GM18868 (cell line): ENCODE measurements around the gene GRIK4.
"Not testable (repeated sequence)": the region's sequence is repeated elsewhere in the genome, so short reads cannot be mapped to it uniquely, and the experiment has no call there.

Source experiments
- ATAC-seq: cut with Tn5 transposase; IDR thresholded peaks from one replicate; pipeline ENCODE4 v1.9.1; 2021; ENCODE audit warnings: mild to moderate bottlenecking, moderate library complexity; ENCODE audit not compliant: unreplicated experiment

Gene GRIK4

DNA sequence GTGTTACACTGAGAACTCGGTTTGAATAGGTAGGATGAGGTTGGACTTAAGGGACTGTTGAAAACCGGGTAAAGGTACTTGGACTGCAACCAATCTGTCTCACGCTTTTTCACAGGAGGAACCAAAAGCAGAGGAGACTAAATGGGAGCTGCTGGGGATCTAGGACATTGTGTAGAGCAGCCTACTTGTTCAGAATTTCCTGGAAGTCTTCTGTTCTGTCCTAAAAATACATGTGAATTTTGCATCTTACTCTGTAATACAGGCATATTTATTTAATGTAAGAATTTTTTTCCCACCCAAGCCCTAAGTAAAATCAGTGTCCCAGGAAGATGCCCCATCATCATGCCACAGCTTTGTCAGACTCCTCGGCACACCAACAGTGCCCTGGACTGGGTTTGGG, 460.3 kb downstream of the GRIK4 start:
- no peak for ATAC-seq

DNA sequence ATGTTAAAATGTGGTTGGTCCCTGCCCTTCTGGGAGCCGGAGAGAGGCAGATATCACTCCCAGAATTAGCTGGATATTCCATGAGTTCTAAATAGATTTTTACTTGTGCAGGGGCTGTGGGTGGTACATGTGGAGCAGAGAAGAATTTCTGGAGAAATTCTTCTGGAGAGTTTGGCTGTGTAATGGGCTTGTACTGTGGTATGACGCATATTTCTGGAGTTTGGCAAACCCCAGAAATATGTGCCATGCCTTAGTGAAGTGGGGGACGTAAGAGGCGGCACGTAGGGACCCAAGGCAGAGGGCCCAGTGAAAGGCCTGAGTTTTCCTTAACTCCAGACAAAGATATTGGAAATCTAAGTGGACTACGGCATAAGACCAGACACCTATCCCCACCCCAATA, 461.1 kb downstream of the GRIK4 start:
- ATAC-seq: no peak

DNA sequence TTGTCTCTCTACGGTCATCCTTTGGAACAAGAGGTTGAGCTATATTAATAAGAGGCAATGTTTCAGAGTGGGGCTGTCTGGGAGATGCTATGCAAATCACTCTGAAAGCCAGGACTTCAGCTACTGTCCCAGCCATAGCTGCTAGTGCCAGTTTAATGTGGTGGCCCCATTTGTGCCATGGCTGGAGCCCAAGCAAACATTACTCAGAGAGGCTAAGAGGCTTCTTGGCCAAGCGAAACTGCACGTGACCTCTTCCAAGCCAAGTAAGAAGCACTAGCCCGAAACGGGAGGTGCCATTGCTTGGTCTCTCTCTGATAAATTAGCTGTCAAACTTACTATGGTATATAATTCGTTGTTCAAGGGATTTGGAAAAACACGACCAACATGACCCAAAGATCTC, 462.0 kb downstream of the GRIK4 start:
- no peak for ATAC-seq

DNA sequence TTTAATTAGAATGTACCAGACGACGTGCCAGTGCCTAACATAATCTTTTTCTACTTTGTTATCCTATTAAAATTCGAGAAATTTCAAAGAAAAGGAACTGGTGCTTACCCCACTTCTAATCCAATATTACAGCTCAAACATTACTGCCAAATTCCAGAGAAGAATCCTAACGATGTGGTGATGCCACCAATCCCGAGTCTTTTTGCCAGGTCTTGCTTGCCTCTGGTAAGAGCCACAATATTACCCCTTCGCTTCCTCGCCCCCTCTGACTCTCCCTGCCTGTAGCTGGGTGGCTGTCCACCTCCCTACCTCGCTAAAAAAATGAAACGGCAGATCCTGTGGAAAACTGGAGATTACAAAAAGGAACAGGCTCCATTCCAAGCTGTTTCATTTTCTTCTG, 462.9 kb downstream of the GRIK4 start:
- no peak for ATAC-seq

DNA sequence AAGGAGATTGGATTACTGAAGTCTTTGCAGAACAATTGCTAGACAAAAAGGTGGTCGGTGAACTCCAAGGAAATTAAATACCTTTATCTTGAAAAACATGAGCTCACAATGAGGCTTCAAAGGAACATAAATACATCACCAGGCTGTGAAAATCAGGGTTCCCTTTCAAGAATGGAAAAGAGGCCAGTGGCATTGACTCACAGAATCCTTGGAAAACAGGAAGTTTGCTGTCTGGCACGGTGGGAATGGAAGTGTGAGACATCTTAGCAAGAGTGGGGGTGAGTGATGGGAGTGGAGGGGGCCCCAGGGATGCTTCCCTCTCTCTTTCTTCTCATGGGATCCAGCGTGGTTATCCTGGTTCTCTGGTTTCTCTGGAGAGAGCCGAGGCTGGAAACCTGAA, 463.4 kb downstream of the GRIK4 start:
- no peak for ATAC-seq

DNA sequence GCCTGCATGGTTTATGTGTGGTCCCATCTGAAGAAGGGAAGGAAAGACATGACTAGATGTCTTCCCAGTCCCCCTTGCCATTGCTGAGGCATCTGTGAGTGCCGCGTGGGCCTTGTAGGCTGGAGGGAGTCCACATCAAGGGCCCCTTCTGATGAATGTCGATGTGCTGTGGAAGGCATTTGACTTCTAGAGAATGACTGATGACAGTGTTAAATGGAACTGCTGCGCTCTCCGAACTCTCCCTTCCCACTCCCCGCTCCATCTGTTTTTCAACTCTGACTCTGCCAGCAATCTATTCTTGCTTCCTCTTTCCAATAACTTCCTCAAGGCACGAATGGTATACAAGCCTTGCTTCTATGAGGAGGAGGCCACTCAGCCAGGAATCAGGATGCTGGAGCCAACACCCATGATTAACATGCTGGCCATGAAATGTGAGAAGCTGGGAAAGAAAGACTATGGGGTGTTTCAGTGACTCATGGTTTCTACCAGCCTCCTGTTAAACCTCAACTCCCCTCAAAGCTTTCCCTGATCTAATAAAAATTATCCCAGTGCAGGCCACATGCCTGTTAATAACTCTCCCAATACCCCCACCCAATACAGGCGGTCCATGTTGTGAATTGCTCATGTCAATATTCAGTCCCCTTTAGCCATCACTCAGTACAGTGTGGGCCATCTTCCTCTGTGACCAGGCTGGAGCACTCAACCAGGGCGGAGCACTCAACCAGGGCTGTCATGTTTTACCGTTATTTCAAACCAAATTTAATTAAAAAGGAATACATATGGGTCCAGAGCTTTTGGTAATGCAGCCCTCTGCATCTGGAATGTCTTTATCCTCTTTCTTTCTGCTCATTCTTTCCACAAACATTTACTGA, 466.0 kb downstream of the GRIK4 start:
- no peak for ATAC-seq

DNA sequence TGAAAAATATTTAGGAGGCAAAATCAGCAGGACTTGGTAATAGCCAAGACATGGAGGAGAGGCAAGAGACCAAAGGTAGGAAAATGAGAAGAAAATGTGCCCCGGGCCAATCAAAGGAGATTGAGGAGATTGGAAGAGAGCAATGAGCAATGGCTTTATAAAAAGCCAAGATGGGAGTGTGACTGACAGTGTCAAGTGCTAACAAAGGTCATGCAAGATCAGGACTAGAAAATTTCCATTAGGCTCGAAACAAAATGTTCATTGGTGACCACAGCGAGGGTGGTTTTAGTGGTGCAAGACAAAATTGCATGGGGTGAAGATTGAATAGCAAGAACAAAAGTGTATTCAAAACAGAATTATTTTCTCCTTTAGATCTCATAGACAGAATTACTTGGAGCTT, 467.2 kb downstream of the GRIK4 start:
- ATAC-seq: no peak

DNA sequence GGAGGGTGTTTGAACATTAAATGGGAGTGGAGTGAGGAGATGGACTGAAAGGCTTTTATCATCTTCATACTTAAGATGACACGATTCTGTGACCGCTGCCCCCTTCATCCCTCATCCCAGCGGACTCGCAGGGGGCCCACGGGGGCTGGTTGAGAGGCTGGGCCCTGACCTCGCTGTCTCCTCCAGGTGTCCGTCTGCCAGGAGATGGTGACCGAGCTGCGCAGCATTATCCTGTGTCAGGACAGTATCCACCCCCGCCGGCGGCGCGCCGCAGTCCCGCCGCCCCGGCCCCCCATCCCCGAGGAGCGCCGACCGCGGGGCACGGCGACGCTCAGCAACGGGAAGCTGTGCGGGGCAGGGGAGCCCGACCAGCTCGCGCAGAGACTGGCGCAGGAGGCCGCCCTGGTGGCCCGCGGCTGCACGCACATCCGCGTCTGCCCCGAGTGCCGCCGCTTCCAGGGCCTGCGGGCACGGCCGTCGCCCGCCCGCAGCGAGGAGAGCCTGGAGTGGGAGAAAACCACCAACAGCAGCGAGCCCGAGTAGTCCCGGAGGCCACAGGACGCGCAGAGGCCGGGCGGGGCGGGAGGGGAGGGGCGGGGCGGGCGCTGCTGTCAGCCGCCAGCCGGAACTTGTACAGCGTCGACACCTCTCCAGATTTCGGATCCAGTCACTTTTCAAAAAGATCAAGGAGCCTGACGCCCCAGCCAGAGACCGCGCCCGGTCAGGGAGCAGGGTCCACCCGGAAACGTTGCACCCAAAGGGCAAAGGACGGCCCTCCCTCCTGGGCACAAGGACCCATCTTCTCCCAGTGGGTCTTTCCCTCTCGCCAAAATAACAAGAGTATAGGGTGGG, 474.4 kb downstream of the GRIK4 start:
- no peak for ATAC-seq

DNA sequence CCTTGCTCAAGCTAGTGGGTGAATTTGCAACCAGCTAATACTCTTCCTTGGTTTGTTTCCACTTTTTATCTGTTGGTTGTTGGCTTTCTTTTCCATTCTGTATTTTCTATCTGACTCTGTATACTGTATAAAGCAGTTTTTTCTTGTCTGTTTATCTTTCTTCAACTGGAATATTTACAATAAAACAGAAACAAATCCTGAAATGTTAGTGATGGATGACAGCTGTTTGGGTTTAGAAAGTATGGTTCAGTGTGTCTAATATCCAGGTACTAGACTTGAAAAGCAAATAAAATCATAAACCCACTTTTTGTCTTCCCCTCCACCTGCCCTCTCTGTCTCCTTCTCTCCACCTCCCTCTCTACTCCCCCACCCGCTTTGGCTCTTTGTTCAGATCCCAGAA, 477.1 kb downstream of the GRIK4 start:
- ATAC-seq: no peak

DNA sequence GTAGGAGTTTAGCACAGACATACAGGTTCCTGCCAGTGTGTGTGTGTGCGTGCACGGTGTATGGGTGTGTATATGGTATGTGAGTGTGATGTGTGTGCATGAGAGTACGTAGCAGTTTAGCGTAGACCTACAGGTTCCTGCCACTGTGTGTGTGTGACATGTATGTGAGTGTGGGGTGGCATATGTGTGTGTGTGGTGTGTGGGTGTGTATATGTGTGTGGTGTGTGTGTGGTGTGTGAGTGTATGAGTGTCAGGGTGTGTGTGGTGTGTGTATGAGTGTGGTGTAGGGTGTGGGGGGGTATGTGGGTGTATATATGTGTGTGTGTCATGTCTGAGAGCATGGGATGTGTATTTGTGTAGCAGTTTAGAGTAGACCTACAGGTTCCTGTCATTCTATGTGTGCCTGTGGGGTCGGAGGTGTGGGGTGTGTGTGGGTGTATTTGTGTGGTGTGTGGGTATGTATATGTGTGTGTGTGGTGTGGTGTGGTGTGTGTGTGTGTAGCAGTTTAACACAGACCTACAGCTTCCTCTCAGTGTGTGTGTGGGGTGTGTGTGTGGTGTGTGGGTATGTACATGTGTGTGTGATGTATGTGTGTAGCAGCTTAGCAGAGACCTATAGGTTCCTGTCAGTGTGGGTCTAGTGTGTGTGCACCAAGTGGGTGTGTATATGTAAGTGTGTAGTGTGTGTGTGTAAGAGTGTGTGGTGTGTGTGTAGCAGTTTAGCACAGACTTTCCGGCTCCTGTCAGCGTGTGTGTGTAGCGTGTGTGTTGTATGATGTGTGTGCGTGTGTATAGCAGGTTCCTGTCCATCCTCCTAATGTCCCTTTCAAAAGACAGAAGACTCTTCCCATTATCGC, 480.5 kb downstream of the GRIK4 start:
- ATAC-seq: no peak

DNA sequence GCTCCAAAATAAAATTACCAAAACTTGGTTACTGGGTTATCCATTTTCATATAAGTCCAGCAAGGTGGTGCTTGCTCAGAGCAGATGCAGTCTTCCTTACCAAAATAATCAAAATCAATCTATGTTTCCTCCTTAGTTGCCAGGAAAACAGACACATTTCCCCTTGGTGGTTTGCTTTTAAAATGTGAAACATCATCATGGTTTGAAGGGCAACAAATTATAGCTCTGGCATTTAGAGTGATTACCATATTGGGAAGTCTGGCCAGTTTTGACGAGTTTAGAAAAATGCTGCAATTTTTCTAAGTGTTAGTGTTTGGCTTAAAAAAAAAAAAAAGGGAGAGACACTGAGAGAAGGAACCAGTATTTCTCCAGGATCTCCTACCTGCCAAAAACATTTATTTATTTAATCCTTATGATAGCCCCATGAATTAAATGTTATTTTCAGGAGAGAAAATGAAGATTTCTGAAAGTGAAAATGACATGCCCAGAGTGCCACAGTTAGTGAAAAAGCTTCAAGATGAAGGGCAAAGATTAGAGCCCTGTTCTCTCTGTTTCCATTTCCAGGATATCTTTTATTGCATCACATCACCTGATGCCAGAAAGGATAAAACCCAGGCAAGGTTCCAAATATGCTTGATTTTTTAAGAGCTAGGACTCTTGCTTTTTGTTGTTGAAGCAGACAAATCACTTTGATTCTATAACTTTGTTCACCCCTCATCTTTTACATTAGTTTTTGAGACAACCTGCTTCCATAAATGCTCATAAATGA, 482.7 kb downstream of the GRIK4 start:
- no peak for ATAC-seq

DNA sequence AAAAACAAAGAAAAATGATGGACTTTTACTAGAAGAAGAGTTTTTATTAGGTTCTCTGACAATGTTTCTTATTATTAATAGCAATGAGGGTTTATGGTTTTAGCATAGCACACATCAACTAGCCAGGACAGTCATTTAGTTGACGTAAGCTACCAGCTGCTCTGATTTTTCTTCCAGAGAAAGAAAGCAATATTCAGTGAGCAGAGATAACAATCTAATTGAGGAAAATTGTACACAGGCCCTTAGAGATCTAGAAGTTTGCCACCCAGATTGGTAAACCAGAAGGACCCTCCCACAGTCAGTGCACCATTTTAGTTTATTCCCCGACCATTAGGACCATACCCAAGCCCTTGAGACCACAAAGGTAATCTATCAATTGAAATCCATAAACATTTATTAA, 483.6 kb downstream of the GRIK4 start:
- ATAC-seq: no peak

DNA sequence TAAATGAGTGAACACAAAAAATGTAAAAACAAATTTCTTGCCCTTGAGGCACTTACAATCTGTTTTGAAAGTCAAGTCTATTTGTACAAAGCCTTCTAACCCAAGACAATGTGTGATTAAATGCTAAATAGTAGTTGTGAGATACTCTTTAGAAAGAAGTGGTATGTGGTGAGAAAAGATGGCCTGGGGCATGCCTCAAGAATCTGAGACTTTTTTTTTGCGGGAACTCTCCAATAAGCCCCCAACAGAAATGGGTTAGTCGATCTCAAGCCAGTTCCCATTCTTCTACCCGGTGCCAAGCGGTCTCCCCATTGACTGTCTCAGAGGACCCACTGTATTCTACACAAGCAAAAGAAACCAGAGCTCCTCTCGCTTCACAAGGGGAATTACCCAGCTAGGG, 485.4 kb downstream of the GRIK4 start:
- ATAC-seq: no peak

DNA sequence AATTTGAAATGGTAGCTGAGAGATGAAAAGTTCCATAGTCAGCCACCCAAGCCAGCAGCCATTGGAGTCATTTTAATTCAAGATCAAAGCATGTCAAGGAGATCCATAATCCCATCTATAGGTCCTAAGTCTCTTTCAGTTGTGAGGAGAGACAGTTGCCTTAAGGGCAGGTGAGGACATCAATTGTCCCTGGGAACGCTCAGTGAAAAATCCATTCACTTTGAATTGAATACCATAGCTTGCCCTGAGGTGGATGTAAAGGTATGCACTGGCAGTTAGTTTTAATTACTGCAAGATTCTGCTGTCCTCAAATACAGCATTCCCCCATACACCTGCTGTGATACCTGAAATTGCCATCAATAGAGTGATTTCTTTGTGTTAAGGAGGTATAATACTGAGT, 487.0 kb downstream of the GRIK4 start:
- no peak for ATAC-seq

DNA sequence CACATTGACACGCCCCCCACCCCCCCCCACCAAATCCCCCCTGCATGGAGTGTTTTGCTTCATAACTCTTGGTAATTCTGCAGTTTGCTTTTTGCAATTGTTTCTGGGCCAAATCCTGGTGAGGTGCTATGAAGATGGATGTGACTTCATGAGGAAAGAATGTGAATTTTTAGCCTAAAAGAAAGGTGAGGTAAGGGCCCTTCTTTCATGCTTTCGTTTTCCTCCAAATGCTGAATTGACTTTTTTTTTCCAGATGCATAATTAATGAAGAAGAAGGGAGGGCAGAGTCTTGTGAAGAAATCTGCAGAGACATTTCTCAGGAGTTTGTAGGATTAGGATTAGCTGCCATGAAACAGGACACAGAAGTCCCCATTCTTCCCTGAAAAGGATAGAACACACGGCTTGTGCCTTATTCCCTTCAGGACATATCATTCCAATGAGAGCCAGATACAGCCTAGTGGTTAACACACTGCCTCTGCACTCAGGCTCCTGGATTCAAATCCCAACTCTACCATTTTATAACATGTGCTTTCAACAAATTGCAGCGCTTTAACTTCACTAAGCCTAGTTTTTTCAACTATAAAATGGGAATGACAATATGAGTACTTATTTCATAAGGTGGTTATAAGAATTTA, 492.8 kb downstream of the GRIK4 start:
- no peak for ATAC-seq

DNA sequence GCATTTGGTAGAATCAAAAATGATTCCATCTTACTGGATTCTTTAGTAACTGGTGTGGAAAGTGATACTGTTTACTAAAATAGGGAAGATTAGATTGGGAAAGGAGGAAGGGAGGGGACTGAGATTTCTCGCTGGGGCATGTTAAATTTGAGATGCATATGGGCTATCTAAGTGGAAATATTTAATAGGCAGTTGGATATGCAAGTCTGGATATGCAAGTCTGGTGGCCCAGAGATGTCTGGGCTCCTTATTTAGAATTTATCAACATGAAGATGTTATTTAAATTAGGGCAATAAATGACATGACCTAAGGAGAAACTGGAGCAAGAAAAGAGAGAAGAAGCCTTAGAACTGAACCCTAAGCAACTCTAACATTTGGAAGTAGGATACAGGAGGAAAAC, 495.4 kb downstream of the GRIK4 start:
- ATAC-seq: no peak

DNA sequence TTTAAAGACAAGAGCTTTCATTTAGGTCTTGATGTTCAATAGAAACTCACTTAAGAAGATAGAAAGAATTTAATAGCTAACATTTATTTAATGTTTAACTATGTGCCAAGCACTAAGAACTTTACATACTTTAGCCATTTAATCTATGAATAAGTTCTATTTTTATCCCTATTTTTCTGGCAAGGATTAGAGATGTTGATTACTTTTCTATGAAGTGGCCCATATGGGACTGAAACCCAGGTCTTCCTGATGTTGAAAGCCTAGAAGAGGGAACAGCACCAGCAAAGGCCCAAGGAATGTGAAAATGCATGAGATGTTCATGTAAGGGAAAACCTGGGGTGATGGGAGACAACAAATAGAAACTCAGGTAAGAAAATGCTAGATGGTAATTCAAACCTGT, 497.0 kb downstream of the GRIK4 start:
- ATAC-seq: no peak

DNA sequence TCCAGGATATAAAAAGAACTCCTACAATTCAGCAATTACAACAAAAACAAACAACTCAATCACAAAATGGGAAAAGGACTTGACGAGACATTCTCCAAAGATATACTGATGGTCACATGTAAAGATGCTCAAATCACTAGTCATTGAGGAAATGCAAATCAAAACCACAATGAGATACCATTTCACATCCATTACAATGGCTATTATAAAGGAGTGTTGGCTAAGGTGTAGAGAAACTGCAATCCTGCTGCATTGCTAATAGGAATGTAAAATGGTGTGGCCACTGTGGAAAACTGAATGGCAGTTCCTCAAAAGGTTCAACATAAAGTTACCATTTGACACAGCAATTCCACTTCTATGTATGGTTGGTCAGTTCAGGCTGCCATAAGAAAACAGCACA, 500.5 kb downstream of the GRIK4 start:
- ATAC-seq: no peak

DNA sequence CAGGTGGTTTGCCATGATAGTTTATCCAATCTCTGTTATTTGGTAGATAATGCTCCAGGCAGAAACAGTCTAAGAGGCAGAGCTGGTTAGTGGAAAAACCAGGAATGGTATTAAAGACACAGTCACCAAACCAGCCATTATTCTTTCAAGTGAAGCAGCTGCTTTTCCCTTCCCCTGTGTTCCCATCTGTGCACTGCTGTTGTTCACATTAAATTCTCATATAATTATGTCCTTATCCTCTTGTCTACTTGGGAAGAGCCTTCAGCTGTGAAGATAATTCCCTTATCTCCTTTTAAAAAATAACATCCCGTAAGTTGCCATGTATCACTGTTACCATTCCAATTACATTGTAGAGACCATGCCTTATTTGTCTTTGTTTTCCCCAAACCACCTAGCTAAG, 507.2 kb downstream of the GRIK4 start:
- no peak for ATAC-seq

DNA sequence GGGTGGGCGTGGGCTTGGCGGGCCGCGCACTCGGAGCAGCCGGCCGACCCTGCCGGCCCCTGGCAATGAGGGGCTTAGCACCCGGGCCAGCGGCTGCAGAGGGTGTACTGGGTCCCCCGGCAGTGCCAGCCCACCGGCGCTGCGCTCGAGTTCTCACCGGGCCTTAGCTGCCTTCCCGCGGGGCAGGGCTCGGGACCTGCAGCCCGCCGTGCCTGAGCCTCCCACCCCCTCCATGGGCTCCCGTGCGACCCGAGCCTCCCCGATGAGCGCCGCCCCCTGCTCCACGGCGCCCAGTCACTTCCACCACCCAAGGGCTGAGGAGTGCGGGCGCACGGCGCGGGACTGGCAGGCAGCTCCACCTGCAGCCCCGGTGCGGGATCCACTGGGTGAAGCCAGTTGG, 510.2 kb downstream of the GRIK4 start:
- ATAC-seq: not testable (repeated sequence)
